ENCODE measurements around the gene NPHP4. TPM values are rescaled to one million over a fixed set of nuclear protein-coding genes. Genes with fewer than 3 reads are reported as not detected.

NPHP4 gene
- total RNA-seq, 1 experiment from 2014 or later = 4.9 TPM

DNA sequence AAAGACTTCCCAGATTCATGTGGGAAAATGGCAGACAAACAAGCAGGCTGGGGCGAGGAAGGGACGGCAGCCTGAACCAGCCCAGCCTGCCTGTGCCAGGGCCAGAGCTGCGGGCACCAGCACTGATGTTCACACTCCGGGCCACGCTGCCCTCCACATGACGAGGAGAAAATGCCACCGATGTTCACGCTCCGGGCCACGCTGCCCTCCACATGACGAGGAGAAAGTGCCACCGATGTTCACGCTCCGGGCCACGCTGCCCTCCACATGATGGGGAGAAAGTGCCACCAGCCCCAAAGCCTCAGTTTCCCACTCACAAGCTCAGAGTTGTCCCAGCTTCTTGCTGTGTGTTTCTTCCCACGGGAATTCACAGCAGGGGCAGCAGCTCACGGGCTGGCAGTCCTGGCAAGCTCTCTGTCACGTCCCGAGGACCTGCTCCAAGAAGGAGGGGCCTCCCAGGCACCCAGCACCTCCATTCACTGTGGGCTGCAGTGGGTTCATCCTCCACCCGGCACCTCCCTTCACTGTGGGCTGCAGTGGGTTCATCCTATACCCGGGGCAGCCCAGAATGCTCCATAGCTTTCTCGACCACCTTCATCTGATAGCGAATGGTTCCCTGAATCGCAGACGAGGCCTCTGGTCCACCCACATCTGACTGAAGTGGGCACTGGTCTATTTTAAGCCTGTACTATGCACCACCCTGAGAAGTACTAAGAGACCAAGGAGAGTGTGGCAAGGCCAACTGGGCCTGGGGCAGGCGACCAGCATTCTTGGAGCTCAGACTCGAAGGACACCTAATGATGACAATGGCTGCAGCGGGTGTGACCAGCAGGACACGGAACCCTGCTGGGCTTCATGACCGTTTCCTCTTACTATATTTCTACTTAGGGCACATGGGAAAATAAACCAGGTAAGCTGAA is 108.8 kb downstream of the NPHP4 start:
- no peak for DNase-seq (ENCODE audit: low read depth)

DNA sequence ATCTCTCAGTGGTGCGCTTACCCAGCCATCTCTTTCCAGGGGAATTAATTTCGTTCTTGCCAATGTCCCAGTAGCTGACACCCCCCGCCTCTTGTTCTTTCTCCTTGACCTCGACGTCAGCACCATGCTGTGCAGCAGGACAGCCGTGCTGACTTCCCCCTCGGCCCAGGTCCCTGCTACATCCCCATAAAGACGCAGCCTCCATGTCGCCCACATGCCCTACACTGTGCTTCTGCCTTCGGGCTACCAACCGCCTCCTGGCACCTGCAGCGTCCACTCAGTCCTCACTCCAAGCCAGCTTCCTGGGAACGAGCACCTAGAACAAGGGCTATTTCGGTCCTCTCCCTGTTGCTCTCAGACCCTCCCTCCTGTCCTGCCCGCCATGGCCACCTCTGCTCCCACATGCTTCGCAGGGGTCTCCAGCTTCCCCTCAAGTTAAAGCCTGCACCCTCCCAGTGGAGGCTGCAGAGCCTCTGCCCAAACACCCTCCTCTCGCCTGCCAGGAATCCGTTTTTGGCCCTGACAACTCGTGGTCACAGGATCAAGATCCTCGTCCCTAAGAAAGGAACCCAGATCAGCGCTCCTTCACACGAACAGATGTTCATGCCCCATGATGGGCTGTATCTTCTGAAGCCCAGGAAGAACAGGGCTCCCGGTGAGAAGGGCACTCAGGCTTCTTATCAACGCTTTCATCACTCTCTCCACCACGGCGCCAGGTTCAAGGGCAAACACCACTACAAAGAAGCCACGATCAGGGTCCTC is 109.7 kb downstream of the NPHP4 start:
- no peak for DNase-seq (ENCODE audit: low read depth)

DNA sequence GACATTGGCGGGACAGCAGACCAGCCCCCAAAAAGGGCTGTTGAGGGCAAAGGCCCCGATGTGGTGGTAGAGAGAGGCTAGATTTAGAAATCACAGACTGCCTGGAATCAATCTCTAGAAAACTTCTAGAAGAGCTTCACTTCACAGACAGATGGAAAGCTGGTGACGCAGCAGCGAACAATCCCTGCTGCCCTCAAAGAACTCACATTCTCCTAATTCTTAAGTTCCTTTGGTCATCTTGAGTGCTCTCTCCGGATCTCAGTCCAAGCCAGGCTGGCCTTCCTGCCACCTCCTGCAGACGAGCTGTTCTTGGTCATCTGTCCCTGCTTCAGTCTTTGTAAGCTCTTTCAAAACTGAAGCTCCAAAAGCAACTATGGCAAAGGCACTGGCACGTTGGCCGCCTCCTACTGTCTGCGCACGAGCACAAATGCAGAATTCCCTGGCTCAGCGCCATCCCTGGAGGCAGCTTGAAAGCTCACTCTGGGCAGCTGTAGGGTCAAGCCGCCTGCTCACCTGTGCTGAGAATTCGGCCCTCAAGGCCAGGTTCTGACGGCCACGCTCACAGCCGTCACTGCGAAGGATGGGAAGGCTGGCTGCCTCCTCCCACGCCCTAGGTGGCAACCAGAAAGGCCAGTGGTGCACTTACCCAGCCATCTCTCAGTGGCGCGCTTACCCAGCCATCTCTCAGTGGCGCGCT is 110.6 kb downstream of the NPHP4 start:
- no peak for DNase-seq (ENCODE audit: low read depth)

DNA sequence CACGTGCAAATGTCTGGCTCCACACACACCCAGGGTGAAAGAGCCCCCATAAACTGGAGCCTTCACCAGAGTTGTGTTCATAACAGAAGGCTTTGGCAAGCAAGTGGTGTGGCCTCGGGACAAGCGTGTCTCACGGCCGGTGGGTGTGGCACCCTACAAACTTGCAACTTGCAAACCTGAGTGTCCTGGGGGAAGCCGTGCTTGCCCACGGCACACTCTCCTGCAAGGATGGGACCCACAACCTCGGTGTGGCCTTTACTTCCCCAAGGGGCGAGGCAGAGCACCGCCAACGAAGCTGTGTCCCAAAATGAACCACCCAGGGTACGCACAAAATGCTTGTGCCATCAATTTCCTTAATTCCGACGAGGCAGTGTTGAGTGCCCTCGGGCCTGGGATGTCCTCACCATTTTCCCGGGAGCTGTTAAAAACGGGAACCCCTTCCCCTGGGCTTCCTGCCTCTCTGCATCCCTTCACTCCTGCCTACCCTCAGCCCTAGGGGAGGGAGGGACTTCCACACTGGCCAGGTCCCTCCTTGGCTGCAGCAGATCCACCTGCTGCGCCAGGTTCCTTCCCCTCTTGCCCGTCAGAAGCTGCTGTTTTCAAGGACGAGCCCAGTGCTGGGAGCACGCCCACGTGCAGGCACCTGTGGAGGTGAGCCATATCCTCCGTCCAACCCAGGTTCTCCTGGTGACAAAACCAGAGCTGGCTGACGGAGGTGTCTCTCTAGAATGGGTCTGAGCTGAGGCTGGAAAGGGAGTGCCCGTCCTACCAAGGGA is 111.4 kb downstream of the NPHP4 start:
- DNase-seq (ENCODE audit: low read depth) = no peak

DNA sequence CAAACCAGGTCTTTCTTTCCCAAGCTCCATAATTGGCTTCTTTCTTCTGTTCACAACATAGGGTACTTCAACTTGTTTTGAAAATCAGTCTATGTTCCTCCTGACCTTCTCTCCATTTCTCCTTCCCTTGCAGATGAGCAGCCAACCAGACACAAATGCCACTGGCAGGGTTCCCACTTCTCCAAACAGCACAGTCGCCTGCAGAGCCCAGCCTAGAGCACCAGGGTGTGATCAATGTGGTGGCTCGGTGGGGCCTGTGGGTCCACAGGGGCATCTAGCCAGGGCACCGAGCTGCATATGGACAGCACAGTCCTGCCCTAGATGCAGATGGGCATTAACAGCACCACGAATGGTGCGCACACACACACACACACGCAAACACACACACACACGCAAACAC is 112.8 kb downstream of the NPHP4 start:
- no peak for DNase-seq (ENCODE audit: low read depth)

DNA sequence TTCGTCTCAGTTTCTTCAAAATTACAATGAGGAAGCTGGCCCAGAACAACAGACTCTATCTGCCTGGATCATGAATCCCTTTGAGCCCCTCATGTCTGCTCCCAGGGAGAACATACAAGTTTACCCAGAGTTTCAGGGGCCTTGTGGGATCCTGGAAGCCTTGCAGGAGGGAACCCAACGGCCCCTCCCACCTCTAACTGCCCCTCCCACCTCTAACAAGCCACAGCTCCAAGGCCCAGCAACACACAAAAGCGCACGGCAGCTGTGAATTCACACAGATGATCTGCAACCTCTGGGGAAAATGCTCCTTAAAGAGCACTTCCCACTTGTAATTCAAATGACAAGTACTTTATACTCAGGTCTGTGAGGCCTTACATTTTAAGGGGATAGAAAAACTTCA is 113.3 kb downstream of the NPHP4 start:
- DNase-seq (ENCODE audit: low read depth) = no peak

DNA sequence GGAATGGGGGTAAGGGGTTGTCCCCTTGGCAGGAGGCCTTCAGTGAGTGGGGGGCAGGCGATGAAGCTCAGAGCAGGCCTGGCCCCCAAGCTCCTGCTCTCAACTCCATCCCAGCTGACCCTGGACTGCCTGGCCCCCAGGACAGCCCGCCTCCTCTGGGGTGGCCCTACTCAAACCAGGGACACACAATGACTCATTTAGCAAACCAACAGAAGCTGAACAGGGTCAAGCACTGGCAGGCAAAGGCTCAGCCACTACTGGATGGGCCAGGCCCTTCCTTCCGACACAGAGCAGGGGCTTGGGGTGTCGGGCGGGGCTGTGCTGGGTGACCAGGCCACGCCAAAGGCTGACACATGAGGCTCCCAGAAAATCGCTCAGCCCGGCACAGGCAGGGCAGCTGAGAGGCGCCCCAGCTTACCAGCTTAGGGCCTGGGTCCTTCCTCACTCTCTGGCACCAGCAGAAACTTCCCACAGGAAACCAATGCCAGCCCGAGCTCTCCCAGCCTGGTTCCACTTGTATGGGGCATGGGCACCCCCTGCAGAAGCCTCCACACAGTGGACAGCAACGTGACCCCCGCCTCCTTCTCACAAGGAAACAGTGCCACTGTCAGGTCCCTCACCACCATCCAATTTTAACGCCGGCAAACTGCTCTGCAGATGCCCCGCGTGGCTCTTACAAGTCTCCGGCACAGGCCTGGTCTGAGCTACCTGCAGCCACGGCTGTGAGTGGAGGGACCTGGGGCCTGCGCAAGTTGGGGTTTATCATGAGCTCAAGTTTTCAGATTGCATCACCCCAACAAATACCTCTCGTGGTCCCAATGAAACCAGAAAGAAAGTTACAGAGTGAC is 114.3 kb downstream of the NPHP4 start:
- DNase-seq (ENCODE audit: low read depth) = no peak

DNA sequence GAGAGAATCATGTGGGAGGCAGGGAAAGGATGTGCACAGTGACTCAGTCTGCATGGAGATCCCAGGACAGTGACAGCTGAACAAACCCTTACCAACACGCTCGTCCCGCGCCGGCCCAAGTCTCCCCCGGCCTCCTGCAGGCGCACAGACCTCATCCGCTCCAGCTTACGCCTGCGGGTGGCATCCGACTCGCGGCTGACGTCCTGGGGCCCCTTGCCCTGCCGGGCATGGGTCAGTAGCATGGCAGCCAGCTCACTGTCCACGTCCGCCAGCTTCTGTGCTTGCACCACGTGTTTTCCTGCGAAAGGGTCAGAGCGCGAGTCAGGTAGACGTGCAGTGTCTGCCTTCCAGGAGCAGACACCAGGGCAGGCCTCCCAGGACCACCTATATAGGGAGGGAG is 115.2 kb downstream of the NPHP4 start:
- DNase-seq (ENCODE audit: low read depth) = no peak

DNA sequence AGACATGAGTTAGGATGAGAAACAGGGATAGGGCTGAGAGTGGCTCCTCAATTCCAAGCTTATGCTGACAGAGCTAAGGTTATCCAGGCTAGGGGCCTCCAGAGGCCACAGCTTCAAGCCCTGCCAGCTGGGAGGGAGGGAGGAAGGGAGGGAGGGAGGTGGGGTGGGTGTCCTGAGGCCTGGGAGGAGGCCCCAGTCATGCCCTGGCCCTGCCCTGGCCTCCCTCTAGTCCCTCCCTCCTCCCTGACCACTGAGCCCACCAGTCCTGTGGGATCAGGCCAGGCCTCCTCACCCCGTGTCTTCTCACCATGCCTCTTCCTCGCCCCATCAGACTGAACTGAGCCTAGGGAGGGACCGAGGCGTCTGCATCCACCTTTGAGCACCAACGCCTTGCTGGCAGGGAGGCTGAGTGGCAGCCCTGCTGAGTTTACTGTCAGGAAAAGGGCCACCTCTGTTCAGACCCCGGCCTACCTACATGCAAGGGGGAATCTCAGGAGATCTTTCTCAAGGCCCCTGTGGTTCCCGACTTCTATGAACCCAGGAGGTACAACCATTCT is 116.1 kb downstream of the NPHP4 start:
- DNase-seq (ENCODE audit: low read depth) = no peak

DNA sequence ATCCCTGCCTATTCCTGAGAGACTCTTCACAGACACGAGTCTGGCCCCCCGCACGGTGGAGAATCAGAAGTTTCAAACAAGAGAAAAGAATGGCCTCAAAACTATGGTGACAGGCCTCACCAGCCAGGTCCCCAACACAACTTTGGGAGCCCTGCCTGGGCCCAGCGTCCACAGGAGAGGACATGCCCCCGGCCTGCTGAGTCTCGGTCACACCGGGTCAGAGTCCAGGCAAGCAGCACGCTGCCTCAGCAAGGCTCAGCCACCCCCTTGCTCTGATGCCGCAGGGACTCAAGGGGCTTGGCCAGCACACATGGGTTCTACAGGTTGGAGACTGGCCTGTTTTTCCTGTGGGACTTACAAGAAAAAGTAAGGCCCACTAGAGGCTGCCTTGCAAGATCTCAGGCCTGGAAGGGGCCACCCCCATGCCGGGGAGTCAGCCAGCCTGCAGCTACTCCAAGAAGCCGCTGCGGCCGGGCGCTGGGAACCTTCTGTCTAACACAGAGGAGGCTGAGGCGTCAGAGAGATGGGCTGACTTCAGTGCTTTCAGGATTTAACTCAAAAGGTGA is 116.8 kb downstream of the NPHP4 start:
- DNase-seq (ENCODE audit: low read depth) = no peak

DNA sequence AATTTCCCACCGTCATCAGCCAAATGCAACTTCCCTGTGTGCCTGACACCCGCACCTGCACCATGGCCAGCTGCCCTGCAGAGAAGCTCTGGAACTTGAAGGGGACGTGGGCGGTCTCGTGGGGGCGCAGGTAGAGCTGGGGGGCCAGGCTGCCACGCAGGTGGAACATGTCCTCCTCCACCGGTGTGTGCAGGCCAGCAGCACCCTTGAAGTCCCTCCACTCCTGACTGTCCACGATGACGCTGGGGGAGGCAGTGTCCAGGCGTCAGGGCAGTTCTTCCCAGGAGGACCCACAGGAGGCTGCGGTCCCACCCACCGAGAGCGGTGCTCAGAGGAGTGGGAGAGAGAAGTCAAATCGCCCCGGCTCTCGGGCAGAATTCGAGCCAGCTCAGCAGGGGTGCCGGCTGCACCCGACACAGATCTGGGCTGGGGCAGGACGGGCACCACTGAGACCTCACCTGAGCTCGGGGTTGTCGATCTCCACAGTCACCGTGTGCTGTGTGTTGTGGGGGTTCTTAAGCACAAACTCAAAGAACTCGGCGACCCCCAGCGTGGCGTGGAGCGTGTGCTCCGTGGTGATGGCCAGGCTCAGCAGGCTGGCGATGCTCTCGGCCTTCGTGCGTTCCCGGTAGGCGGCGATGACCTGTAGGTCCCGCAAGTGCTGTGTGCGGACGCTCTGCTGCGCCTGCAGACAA is 117.7 kb downstream of the NPHP4 start:
- no peak for DNase-seq (ENCODE audit: low read depth)

DNA sequence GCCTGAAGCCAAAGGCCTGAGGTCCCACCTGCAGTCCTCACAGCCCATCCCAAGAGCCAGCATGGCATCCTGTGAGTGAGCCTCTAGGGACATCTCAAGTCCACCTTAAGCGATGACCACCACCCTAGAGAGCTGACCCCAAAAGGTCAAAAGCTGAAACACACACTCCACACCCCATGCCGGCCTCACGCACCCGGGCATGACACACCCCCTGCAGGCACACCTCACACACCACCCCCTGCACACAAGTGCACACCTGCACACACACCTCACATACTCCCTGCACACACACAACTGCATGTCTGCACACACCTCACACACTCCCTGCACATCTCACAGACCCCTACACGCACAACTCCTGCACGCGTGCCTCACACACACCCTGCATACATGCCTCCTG is 118.7 kb downstream of the NPHP4 start:
- no peak for DNase-seq (ENCODE audit: low read depth)

DNA sequence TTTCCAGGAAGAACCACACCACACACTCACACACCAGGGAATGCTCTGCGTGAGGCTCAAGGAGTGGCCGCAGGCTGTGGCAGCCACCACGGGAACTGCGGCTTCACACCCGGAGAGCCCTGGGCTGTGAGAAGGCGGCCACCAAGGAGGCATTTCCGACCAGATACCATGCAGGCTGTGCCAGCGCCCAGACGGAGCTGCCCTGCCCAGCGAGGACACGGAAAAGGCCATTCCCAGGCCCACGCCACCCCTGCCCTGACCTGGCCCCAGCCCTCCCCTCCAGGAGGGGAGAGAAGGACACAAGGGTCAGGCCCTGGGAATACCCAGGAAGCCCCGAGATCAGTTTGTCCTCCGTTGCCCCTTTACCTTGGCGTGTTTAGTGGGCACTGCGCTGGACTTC is 119.3 kb downstream of the NPHP4 start:
- DNase-seq (ENCODE audit: low read depth) = no peak

DNA sequence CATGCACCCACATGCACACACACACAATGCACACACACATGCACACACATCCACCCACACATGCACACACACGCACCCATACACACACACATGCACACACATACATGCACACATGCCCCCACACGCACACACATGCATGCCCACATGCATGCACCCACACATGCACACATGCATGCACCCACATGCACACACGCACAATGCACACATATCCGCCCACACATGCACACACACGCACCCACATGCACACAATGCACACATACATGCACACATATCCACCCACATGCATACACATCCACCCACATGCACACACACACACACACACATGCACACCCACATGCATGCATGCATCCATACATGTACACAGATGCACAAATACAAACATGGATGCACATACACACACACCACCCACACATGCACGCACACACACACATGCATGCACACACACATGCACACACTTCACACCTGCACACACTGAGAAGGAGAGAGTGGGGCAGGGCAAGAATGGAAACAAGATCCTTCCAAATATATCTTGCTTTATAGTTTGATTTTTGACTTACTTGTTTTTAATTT is 123.2 kb downstream of the NPHP4 start:
- DNase-seq (ENCODE audit: low read depth) = no peak

DNA sequence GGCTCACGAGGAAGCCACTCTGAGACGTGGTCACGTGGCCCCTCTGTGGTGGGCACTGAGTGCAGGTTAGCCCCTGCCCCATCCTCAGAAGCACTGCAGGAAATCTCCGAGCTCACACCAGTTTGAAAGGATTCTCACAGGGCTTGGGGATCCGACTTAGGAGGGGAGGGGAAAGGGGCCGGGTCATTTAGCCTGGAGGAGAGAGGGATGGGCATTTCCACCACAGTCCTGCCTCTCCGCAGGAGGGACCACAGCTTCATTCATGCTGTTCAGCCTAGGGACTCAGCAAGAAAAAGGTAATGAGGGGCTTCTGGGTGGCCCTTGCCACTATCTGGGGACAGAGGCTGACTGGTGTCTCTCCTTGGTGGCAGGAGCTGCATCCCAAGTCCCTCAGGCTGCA is 126.5 kb downstream of the NPHP4 start:
- no peak for DNase-seq (ENCODE audit: low read depth)

DNA sequence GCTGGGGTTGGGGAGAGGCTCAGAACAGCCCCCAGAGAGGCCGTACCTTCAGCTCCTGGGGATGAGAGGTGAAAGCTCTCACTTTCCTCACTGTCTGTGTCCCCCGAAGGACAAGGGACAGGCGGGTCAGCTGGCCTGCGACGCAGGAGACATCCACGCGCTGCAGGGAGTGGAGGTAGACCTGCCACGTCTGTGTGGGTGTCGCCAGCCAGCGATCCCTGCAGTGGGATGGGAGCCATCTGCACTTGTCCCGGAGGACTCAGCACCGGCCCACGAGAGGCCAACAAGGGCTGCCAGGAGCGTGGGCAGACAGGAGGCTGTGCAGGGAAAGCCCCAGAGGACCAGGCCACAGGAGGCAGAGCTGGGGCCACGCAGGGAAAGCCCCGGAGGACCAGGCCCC is 127.2 kb downstream of the NPHP4 start:
- no peak for DNase-seq (ENCODE audit: low read depth)

DNA sequence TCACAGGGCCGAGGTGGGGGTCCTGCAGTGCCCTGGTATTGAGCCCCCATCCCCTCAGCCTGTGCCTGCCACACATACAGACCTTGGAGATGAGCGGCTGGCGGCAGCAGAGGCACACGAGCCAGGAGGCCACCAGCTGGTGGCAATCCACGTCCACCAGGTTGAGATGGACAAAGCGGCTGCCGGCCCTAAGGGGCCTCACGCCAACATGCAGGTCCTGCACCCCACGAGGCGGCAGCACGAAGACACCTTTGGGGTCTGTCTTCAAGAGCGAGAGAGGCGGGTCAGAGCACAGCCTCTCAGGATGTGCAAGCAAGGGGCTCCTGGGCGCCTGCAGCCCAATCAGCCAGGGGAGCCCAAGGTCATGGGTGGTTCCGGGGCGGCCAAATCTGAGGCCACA is 128.0 kb downstream of the NPHP4 start:
- no peak for DNase-seq (ENCODE audit: low read depth)

DNA sequence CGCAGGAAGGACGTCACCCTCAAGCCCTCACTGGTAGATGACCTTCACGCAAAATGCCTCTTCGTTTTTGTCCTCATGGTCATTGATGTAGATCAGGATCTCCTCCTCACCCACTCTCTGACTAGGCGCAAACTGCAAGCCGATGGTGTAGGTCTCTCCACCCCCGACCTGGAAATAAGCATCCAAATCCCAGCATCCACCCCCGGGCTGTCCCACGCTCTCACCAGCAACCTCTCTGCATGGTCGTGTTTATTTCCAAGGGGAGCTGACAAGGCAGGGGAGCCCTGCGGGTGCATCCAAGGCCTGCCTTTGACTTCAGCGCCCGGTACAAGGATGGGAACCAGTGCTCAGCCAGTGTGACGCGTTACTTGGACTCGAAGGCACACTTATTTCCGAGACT is 129.0 kb downstream of the NPHP4 start:
- DNase-seq (ENCODE audit: low read depth) = no peak
